ENCODE results near the gene TNK1. TPM values are rescaled to one million over a fixed set of nuclear protein-coding genes. Genes with fewer than 3 reads are reported as not detected.
"Not testable (repeated sequence)": the region's sequence is repeated elsewhere in the genome, so short reads cannot be mapped to it uniquely, and the experiment has no call there.

Gene TNK1
- total RNA-seq: 1 to 10 TPM; 5.4 to 8.2 TPM
- polyA plus RNA-seq: 1 to 10 TPM; 3.7 to 6.0 TPM
- long read RNA-seq, donor 1: 0 reads
- long read RNA-seq, donor 2: 0 reads
- long read RNA-seq, donor 3, partial matches to known transcripts: 17 of 78 reads
- long read RNA-seq, donor 3, other reads (novel, unspliced or antisense): 61 of 78 reads
- long read RNA-seq, donor 4: 0 reads
- long read RNA-seq, donor 5, partial matches to known transcripts: 21 of 66 reads
- long read RNA-seq, donor 5, other reads (novel, unspliced or antisense): 45 of 66 reads

DNA sequence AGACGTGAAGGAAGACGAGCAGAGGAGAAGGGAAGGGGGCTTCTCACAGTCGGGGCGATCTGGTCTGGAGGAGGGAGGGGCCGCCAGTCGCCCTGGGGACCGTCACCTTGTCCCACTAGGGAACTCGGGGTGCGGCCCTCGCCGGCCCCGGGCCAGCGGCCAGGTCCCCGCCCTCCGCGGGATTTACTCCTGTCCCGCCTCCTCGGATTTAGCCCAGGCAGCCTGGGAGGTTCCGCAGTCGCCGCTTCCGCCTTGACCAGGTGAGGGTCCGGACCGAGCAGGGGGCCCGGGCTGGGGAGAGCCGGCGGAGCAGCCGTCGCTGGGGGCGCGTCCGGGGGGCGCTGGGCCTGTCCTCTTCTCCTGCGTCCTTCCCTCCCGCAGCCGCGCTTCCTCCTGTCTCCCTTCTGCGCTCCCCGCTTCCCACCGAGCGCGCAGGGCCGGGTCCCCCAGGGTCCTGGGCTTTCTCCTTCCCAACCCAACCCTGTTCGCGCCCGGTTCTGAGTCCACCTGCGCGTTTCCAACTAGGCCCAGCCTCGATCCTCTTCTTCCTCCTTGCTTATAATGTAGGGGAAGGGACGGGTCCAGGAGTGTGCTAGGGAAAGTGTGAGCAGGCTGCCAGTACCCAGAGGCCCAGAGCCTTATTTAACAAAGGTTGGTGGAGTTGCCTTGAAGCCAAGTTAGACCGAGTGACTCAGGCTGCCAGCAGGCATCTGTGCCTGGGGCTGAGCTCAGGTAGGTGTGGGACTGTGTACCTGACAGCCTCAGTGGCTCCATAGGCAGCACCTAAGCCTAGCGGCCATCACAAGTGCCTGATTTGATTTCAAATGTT is at the start of gene TNK1:
TNK1 (plus strand) TSS at position 235 of the 829 bp plus-strand sequence. CDS start 1,838 bp downstream, outside the sequence.
- Histone ChIP-seq H3K36me3 (ENCODE audit: control insufficient read depth in 4 of 4, insufficient read depth in 4 of 4, low read length in 4 of 4) (peaks cover 0 to 3% (median 0%) of the 10 kb centered on the region in 4 donors), H3K9ac (ENCODE audit: insufficient read depth in 1 of 2, low read length in 2 of 2) (peak within 1 kb of the TSS; percentile 0 to 12), H3K27me3 (ENCODE audit: control insufficient read depth in 3 of 3, insufficient read depth in 3 of 3, low read length in 2 of 3) (peaks cover 0 to 9% (median 0%) of the 10 kb centered on the region in 3 donors), H3K4me1 (ENCODE audit: control insufficient read depth in 5 of 5, insufficient read depth in 5 of 5, low read length in 5 of 5) (peaks cover 0 to 30% (median 15%) of the 10 kb centered on the region in 5 donors), H3K4me3 (peak within 1 kb of the TSS; percentile 45), H3K27ac (ENCODE audit: low read depth in 1 of 2, low read length in 1 of 2) (peak within 1 kb of the TSS in 1 of 2 donors; percentile 65), H3K9me3 (ENCODE audit: control insufficient read depth in 4 of 4, insufficient read depth in 3 of 4, low read length in 3 of 4) (no peaks in the 10 kb centered on the region)
- WGBS, 2 donors: 3 to 5% methylated on average over 32 to 52 of the region's 52 CpGs
- TF ChIP-seq, protein P1, sequence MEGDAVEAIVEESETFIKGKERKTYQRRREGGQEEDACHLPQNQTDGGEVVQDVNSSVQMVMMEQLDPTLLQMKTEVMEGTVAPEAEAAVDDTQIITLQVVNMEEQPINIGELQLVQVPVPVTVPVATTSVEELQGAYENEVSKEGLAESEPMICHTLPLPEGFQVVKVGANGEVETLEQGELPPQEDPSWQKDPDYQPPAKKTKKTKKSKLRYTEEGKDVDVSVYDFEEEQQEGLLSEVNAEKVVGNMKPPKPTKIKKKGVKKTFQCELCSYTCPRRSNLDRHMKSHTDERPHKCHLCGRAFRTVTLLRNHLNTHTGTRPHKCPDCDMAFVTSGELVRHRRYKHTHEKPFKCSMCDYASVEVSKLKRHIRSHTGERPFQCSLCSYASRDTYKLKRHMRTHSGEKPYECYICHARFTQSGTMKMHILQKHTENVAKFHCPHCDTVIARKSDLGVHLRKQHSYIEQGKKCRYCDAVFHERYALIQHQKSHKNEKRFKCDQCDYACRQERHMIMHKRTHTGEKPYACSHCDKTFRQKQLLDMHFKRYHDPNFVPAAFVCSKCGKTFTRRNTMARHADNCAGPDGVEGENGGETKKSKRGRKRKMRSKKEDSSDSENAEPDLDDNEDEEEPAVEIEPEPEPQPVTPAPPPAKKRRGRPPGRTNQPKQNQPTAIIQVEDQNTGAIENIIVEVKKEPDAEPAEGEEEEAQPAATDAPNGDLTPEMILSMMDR (IDR thresholded peaks at IDR 0.05; ENCODE audit: control extremely low read depth, extremely low read depth): no peak
- ATAC-seq (ENCODE audit: insufficient read depth, low FRiP score): peak; percentile 61
- DNase-seq: peak; percentile 15 to 54 (median 29)

DNA sequence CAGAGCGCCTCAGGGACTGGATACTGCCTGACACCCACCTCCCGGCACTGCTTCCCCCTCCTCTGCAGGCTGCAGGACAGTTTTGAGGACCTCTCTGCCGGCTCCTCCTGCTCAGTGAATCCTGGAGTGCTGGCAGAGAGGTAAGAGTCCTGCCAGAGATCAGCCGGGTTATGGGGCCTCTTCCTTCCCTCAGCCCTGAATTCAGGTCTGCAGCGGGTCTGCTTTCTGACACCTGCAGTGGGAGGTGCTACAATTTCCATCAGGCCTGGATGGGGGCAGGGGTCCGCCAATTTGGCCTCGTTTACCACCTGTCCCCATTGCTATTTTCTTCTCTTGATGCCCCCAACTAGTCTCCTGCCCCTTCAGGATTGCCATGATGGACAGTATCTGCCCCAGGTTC is 48.8 kb upstream of the TNK1 start:
- TF ChIP-seq, protein P1 (IDR thresholded peaks at IDR 0.05; ENCODE audit: control extremely low read depth, extremely low read depth): no peak

DNA sequence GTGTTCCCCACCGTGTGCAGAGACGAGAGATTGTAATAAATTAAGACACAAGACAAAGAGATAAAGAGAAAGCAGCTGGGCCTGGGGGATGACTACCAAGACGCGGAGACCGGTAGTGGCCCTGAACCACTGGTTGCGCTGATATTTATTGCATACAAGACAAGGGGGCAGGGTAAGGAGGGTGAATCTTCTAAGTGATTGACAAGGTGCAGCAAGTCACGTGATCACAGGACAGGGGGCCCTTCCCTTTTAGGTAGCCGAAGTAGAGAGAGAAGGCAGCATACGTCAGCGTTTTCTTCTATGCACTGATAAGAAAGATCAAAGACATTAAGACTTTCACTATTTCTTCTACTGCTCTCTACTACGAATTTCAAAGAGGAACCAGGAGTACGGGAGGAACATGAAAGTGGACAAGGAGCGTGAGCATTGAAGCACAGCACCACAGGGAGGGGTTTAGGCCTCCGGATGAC is 48.3 kb upstream of the TNK1 start:
- ATAC-seq (ENCODE audit: insufficient read depth, low FRiP score): not testable (repeated sequence)
- 39 to 43% methylated on average over 14 of the region's 14 CpGs for WGBS, 2 donors

More for the DNA sequence above, 48.8 kb upstream of the TNK1 start:
- Histone ChIP-seq H3K27ac (ENCODE audit: low read depth in 1 of 2, low read length in 1 of 2) (no peak overlapping the region), H3K4me1 (ENCODE audit: control insufficient read depth in 5 of 5, insufficient read depth in 5 of 5, low read length in 5 of 5) (peaks cover 0 to 18% (median 4%) of the 10 kb centered on the region in 5 donors), H3K9me3 (ENCODE audit: control insufficient read depth in 4 of 4, insufficient read depth in 3 of 4, low read length in 3 of 4) (no peaks in the 10 kb centered on the region), H3K9ac (ENCODE audit: insufficient read depth in 1 of 2, low read length in 2 of 2) (no peak overlapping the region), H3K27me3 (ENCODE audit: control insufficient read depth in 3 of 3, insufficient read depth in 3 of 3, low read length in 2 of 3) (peaks cover 0 to 2% (median 0%) of the 10 kb centered on the region in 3 donors), H3K36me3 (ENCODE audit: control insufficient read depth in 4 of 4, insufficient read depth in 4 of 4, low read length in 4 of 4) (no peaks in the 10 kb centered on the region), H3K4me3 (no peak overlapping the region)
- WGBS, 2 donors: 46 to 53% methylated on average over 7 of the region's 7 CpGs
- ATAC-seq (ENCODE audit: insufficient read depth, low FRiP score) (no peak), DNase-seq (no peak)

More for the DNA sequence above, 48.3 kb upstream of the TNK1 start:
- not testable (repeated sequence) for DNase-seq; H3K36me3 ChIP-seq (ENCODE audit: control insufficient read depth in 4 of 4, insufficient read depth in 4 of 4, low read length in 4 of 4); H3K9me3 ChIP-seq (ENCODE audit: control insufficient read depth in 4 of 4, insufficient read depth in 3 of 4, low read length in 3 of 4); H3K27me3 ChIP-seq (ENCODE audit: control insufficient read depth in 3 of 3, insufficient read depth in 3 of 3, low read length in 2 of 3); H3K9ac ChIP-seq (ENCODE audit: insufficient read depth in 1 of 2, low read length in 2 of 2); H3K4me3 ChIP-seq; H3K27ac ChIP-seq (ENCODE audit: low read depth in 1 of 2, low read length in 1 of 2)
- peaks cover 0 to 16% (median 4%) of the 10 kb centered on the region in 5 donors for H3K4me1 ChIP-seq (ENCODE audit: control insufficient read depth in 5 of 5, insufficient read depth in 5 of 5, low read length in 5 of 5)

Measured in lung (tissue), 16 donors.